Breast epithelium (tissue), 3 donors: Measurements from ENCODE around the gene CCDC83.

ENCODE experiments used
- POLR2A ChIP-seq: fragments of 450-650 bp; IDR thresholded peaks from one replicate; pipeline ENCODE4 v1.6.1; 2016; ENCODE audit warnings: antibody characterized with exemption, mild to moderate bottlenecking, moderate library complexity
- TF ChIP-seq, protein P1 (sequence below), 3 donors: fragments of 450-650 bp; IDR thresholded peaks; one replicate each; pipeline ENCODE4 v1.5.1; 2016 to 2017; ENCODE audit warnings: antibody characterized with exemption in 3 of 3, mild to moderate bottlenecking in 3 of 3, moderate library complexity in 3 of 3

DNA sequence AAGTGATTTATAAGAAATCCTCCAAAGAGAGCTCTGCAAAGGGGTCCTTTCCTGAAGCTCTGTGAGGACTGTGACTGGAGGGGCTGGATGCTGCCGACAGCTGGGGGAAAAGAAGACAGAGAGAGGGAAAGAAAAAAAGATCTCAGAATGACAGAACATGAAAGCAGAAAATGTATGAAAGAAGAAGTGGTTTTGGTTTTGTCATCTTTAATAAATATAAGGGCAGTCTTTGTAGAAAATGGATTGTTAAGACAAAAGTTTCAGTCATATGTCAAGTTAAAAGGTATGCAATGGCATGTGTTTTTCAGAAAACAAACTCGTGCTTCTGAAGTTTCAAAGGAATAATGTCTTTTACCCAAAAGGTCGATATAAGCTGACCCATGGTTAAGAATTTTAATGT is 105.5 kb downstream of the CCDC83 start:
- TF ChIP-seq, protein P1, sequence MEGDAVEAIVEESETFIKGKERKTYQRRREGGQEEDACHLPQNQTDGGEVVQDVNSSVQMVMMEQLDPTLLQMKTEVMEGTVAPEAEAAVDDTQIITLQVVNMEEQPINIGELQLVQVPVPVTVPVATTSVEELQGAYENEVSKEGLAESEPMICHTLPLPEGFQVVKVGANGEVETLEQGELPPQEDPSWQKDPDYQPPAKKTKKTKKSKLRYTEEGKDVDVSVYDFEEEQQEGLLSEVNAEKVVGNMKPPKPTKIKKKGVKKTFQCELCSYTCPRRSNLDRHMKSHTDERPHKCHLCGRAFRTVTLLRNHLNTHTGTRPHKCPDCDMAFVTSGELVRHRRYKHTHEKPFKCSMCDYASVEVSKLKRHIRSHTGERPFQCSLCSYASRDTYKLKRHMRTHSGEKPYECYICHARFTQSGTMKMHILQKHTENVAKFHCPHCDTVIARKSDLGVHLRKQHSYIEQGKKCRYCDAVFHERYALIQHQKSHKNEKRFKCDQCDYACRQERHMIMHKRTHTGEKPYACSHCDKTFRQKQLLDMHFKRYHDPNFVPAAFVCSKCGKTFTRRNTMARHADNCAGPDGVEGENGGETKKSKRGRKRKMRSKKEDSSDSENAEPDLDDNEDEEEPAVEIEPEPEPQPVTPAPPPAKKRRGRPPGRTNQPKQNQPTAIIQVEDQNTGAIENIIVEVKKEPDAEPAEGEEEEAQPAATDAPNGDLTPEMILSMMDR (IDR thresholded peaks at IDR 0.05) = no peak
- TF ChIP-seq POLR2A = no peak
